Stimulated activated CD4-positive, alpha-beta T cell treated with anti-CD3 and anti-CD28 coated beads, Interleukin-2, amount 100 ng/mL, for 48 hours (primary cell): Measurements from ENCODE around the gene HBA2.
"Not testable (repeated sequence)": the region's sequence is repeated elsewhere in the genome, so short reads cannot be mapped to it uniquely, and the experiment has no call there.

Experiments
- DNase-seq, 2 donors: peaks; one replicate each; pipeline ENCODE4 v3.0.0-alpha.2; 2020

The HBA2 gene

DNA sequence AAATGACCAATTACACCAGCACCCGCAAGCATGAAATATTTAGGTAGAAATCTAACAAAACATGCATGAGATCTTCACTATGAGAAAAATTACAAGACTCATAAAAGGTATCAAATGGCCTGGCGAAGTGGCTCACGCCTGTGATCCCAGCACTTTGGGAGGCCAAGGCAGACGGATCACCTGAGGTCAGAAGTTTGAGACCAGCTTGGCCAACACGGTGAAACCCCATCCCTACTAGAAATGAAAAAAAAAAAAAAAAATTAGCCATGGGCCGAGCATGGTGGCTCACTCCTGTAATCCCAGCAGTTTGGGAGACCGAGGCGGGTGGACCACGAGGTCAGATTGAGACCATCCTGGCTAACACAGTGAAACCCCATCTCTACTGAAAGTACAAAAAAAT, 31.4 kb downstream of the HBA2 start:
- not testable (repeated sequence) for DNase-seq

GRCh38 chr16:209359-209758, 36.7 kb downstream of the HBA2 start:
- DNase-seq: not testable (repeated sequence)

- DNase-seq: not testable (repeated sequence)
Observed at GRCh38 chr16:211631-212180, 39.0 kb downstream of the HBA2 start.

DNA sequence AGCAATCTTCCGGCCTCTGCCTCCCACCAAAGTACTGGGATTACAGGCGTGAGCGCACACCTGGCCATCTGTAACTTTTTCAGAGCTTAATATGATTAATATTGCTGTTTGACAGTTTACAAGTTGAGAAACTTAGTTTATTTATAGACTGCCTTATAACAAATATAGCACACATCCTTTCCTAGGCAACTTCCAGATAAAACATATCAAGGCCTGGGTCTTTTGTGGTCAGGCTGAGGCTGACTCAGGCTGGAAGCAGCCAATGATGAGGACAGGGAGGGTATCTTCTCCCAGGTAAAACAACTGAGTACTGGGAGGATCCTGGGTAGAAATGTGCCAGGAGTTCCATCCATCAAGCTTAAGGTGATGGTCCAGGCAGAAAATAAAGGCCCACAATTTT, 40.3 kb downstream of the HBA2 start:
- DNase-seq: no peak

GRCh38 chr16:220021-220420, 47.3 kb downstream of the HBA2 start:
- no peak for DNase-seq
